ENCODE results near the gene OXSR1. TPM values are rescaled to one million over a fixed set of nuclear protein-coding genes. Genes with fewer than 3 reads are reported as not detected.

The OXSR1 gene
- total RNA-seq, 1 donor from 2014 or later, result 13.3 TPM

GRCh38 chr3:38265604-38266307 lies 100.4 kb downstream of the OXSR1 start, which contains the start of gene SLC22A13:
TSS of gene SLC22A13 (plus strand) at chr3:38265812. CDS start at chr3:38265861, 49 bp downstream.
- Histone ChIP-seq H3K4me3 (no peak within 1 kb of the TSS), H3K4me1 (no peaks in the 10 kb centered on the region), H3K27me3 (no peaks in the 10 kb centered on the region), H3K27ac (no peak within 1 kb of the TSS), H3K36me3 (peaks cover 0 to 4% of the 10 kb centered on the region in 2 donors), H3K9me3 (no peaks in the 10 kb centered on the region)
- TF ChIP-seq CTCF (IDR thresholded peaks at IDR 0.05), result no peak
- DNase-seq (ENCODE audit: low spot score in 2 of 2), result no peak
- intact Hi-C loops (cut with DNase I), result no loop called here

GRCh38 chr3:38266810-38267209 lies 101.5 kb downstream of the OXSR1 start:
- Histone ChIP-seq H3K27me3 (no peaks in the 10 kb centered on the region), H3K9me3 (no peaks in the 10 kb centered on the region), H3K36me3 (no peaks in the 10 kb centered on the region), H3K4me1 (no peaks in the 10 kb centered on the region), H3K4me3 (no peak overlapping the region), H3K27ac (no peak overlapping the region)
- intact Hi-C loops (cut with DNase I), result no loop called here
- no peak for DNase-seq (ENCODE audit: low spot score in 2 of 2)
- TF ChIP-seq CTCF (IDR thresholded peaks at IDR 0.05), result no peak

- no peaks in the 10 kb centered on the region for H3K36me3 ChIP-seq
Measured at GRCh38 chr3:38267662-38268061, 102.3 kb downstream of the OXSR1 start.

GRCh38 chr3:38268087-38268486 lies 102.8 kb downstream of the OXSR1 start:
- TF ChIP-seq CTCF (IDR thresholded peaks at IDR 0.05), result no peak
- no peaks in the 10 kb centered on the region for H3K9me3 ChIP-seq
- H3K27ac ChIP-seq, result no peak overlapping the region
- H3K27me3 ChIP-seq, result no peaks in the 10 kb centered on the region
- H3K4me1 ChIP-seq, result no peaks in the 10 kb centered on the region
- DNase-seq (ENCODE audit: low spot score in 2 of 2), result no peak
- intact Hi-C loops (cut with DNase I), result no loop called here
- H3K36me3 ChIP-seq, result no peaks in the 10 kb centered on the region
- no peak overlapping the region for H3K4me3 ChIP-seq

More at GRCh38 chr3:38267662-38268061, 102.3 kb downstream of the OXSR1 start:
- TF ChIP-seq CTCF (IDR thresholded peaks at IDR 0.05), result no peak
- no peaks in the 10 kb centered on the region for H3K27me3 ChIP-seq
- H3K9me3 ChIP-seq, result no peaks in the 10 kb centered on the region
- no peaks in the 10 kb centered on the region for H3K4me1 ChIP-seq
- intact Hi-C loops (cut with DNase I), result no loop called here
- no peak for DNase-seq (ENCODE audit: low spot score in 2 of 2)
- H3K27ac ChIP-seq, result no peak overlapping the region
- no peak overlapping the region for H3K4me3 ChIP-seq

GRCh38 chr3:38268522-38268921 lies 103.2 kb downstream of the OXSR1 start:
- Histone ChIP-seq H3K4me1 (no peaks in the 10 kb centered on the region), H3K27me3 (no peaks in the 10 kb centered on the region), H3K27ac (no peak overlapping the region), H3K9me3 (no peaks in the 10 kb centered on the region), H3K4me3 (no peak overlapping the region), H3K36me3 (no peaks in the 10 kb centered on the region)
- TF ChIP-seq CTCF (IDR thresholded peaks at IDR 0.05), result no peak
- intact Hi-C loops (cut with DNase I), result no loop called here
- no peak for DNase-seq (ENCODE audit: low spot score in 2 of 2)
